NCI-H1417 (cell line): ENCODE results near the gene GBA2.

Experiments used
- DNase-seq, 3 experiments: peaks; one replicate each; lab custom pipeline; 2025; lab: John Stamatoyannopoulos, UW

Gene GBA2

GRCh38 chr9:35766997-35767396 is 18.0 kb upstream of the GBA2 start:
- no peak for DNase-seq

- no peak for DNase-seq
These were observed 14.8 kb upstream of the GBA2 start for GRCh38 chr9:35763803-35764202.

- no peak for DNase-seq
These were observed 14.2 kb upstream of the GBA2 start for GRCh38 chr9:35763181-35763580.

- peak in 1 of 3 experiments; percentile 2 for DNase-seq
These were observed 11.6 kb upstream of the GBA2 start for GRCh38 chr9:35760651-35761050.

GRCh38 chr9:35759795-35760194 is 10.8 kb upstream of the GBA2 start:
- no peak for DNase-seq

- DNase-seq, result no peak
These were observed 9.5 kb upstream of the GBA2 start for GRCh38 chr9:35758475-35759050.

GRCh38 chr9:35757892-35758275 is 8.9 kb upstream of the GBA2 start:
- no peak for DNase-seq

- DNase-seq, result peak in 2 of 3 experiments; percentile 80 to 85
These were observed 8.3 kb upstream of the GBA2 start for GRCh38 chr9:35757226-35757891.

- peak; percentile 54 to 84 (median 79) for DNase-seq
These were observed 7.5 kb upstream of the GBA2 start for GRCh38 chr9:35756275-35757225.

GRCh38 chr9:35755071-35755470 is 6.0 kb upstream of the GBA2 start:
- no peak for DNase-seq

GRCh38 chr9:35754264-35754663 is 5.2 kb upstream of the GBA2 start, which contains the start of gene MSMP:
MSMP (minus strand) TSS chr9:35754276; CDS start chr9:35754129, 147 bp downstream.
- DNase-seq, result no peak

GRCh38 chr9:35753466-35753865 is 4.4 kb upstream of the GBA2 start:
- DNase-seq, result no peak

- no peak for DNase-seq
These were observed 1.2 kb upstream of the GBA2 start for GRCh38 chr9:35750256-35750531.

- DNase-seq, result peak in 2 of 3 experiments; percentile 44 to 46
These were observed 657 bp upstream of the GBA2 start for GRCh38 chr9:35749515-35750255.

GRCh38 chr9:35748242-35748857 is 678 bp downstream of the GBA2 start:
- no peak for DNase-seq

- no peak for DNase-seq
These were observed 2.4 kb downstream of the GBA2 start for GRCh38 chr9:35746583-35746982.

GRCh38 chr9:35745569-35745968 is 3.5 kb downstream of the GBA2 start:
- no peak for DNase-seq

- no peak for DNase-seq
These were observed 5.0 kb downstream of the GBA2 start for GRCh38 chr9:35743880-35744518.

GRCh38 chr9:35743452-35743851 is 5.6 kb downstream of the GBA2 start:
- DNase-seq, result no peak

- no peak for DNase-seq
These were observed 7.3 kb downstream of the GBA2 start for GRCh38 chr9:35741740-35742139.

GRCh38 chr9:35740243-35740642 is 8.8 kb downstream of the GBA2 start:
- DNase-seq, result no peak
